Caco-2 (cell line): ENCODE results near the gene VIPR2. TPM values are rescaled to one million over a fixed set of nuclear protein-coding genes. Genes with fewer than 3 reads are reported as not detected.

ENCODE experiments used
- BruUV-seq: library from RNA; stranded (reverse); fragments of 400-500 nt; replicated peaks from 2 replicates; lab custom pipeline; 2021; lab: Mats Ljungman, UMichigan
- CTCF ChIA-PET: fragments of 300-600 bp; sonication (Branson Sonifier 250); formaldehyde crosslinking; loops from one replicate; lab custom pipeline; 2022; ENCODE audit warnings: antibody characterized with exemption; lab: Charles Lee
- POLR2A ChIA-PET: fragments of 300-600 bp; sonication (Branson Sonifier 250); formaldehyde crosslinking; loops from one replicate; lab custom pipeline; 2022; ENCODE audit warnings: antibody characterized with exemption; lab: Charles Lee
- DNase-seq, 2 experiments: peaks; one replicate each; pipeline versions ENCODE4 v3.0.0 to v3.0.0-alpha.2; 2020 to 2022
- H3K27me3 ChIP-seq: replicated peaks from 2 replicates; pipeline ENCODE4 v1.6.0; 2011; ENCODE audit warnings: low read length; ENCODE audit not compliant: control insufficient read depth, insufficient read depth
- H3K36me3 ChIP-seq: 2 replicates; pipeline ENCODE4 v1.5.1; 2011; ENCODE audit warnings: low read length; ENCODE audit not compliant: control insufficient read depth, insufficient read depth
- H3K4me1 ChIP-seq: fragments of 250-450 bp; sonication (Bioruptor Pico); 2 replicates; pipeline ENCODE4 v1.5.1; 2020; ENCODE audit warnings: mild to moderate bottlenecking
- H3K4me3 ChIP-seq: 2 replicates; pipeline ENCODE4 v1.5.1; 2011; ENCODE audit warnings: low read depth, mild to moderate bottlenecking, control low read depth, low read length
- H3K9me3 ChIP-seq: fragments of 250-450 bp; sonication (Bioruptor Pico); 2 replicates; pipeline ENCODE4 v1.5.1; 2020; ENCODE audit warnings: mild to moderate bottlenecking, moderate library complexity
- H3K27ac Mint-ChIP-seq: one replicate; pipeline ENCODE4 v1.8.0; 2022; ENCODE audit warnings: mixed read lengths; ENCODE audit not compliant: unreplicated experiment
- H3K27me3 Mint-ChIP-seq: one replicate; pipeline ENCODE4 v1.8.0; 2022; ENCODE audit warnings: mixed read lengths; ENCODE audit not compliant: insufficient read depth, unreplicated experiment
- H3K36me3 Mint-ChIP-seq: one replicate; pipeline ENCODE4 v1.8.0; 2022; ENCODE audit warnings: mild to moderate bottlenecking, mixed read lengths; ENCODE audit not compliant: insufficient read depth, unreplicated experiment
- H3K4me1 Mint-ChIP-seq: one replicate; pipeline ENCODE4 v1.8.0; 2022; ENCODE audit warnings: low read depth, mixed read lengths; ENCODE audit not compliant: unreplicated experiment
- H3K4me3 Mint-ChIP-seq: one replicate; pipeline ENCODE4 v1.8.0; 2022; ENCODE audit warnings: mild to moderate bottlenecking, moderate library complexity, mixed read lengths; ENCODE audit not compliant: unreplicated experiment
- H3K9me3 Mint-ChIP-seq: one replicate; pipeline ENCODE4 v1.8.0; 2022; ENCODE audit warnings: mixed read lengths; ENCODE audit not compliant: unreplicated experiment
- intact Hi-C: fragments of 100-400 bp; cut with micrococcal nuclease; formaldehyde crosslinking; loops from one replicate; pipeline ENCODE4 v1.10.0; 2022; ENCODE audit not compliant: unreplicated experiment
- total RNA-seq: library from RNA; stranded (reverse); gene quantifications from 2 replicates; pipeline ENCODE4 v1.2.3, GENCODE V29; 2022
- TF ChIP-seq, protein P1 (sequence below), 2 experiments: fragments of 200-600 bp in 1 of 2; IDR thresholded peaks; 1 replicate in 1 of 2; 2 replicates in 1 of 2; pipeline versions ENCODE4 v1.5.1 to v1.8.0; 2011 to 2022; ENCODE audit warnings: antibody characterized with exemption in 1 of 2, control low read depth in 1 of 2, inconsistent platforms in 1 of 2, low read depth in 1 of 2, low read length in 1 of 2, mild to moderate bottlenecking in 1 of 2, moderate library complexity in 1 of 2; ENCODE audit not compliant: insufficient read depth in 1 of 2, severe bottlenecking in 1 of 2, unreplicated experiment in 1 of 2

VIPR2 gene
- total RNA-seq, 1 experiment from 2014 or later: not detected

DNA sequence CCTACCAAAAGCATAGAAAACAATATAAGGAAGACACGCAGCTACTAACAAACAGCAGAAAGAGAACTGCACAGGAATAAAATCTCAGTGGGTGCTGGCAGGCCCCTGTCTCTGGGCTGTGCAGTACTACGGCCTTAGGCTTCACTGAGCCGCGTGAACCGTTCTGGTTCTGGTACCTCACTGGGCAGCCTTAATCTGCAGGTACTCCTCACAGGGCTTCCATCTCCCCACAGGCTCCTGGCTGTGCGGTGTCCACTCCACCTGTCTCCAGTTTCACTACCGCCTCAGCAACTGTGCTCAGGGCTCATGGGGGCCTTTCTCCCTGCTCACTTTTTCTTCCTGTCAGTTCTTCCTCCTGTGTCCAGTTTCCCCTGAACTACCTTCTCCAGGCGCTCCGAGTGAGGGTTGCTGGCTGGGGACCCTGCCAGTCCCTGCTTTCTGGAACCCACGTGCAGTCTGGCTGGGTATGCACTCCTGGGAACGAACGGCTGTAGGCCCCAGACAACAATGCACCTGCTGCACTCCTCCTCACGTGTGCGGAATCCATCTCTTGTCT lies 75.7 kb downstream of the VIPR2 start:
- no peaks in the 10 kb centered on the region for H3K27me3 ChIP-seq
- H3K27me3 Mint-ChIP-seq: no peaks in the 10 kb centered on the region
- H3K4me1 ChIP-seq: no peaks in the 10 kb centered on the region
- no TSS peak for BruUV-seq
- H3K36me3 Mint-ChIP-seq: no peaks in the 10 kb centered on the region
- H3K9me3 ChIP-seq: no peaks in the 10 kb centered on the region
- no peak for DNase-seq
- no peak overlapping the region for H3K27ac Mint-ChIP-seq
- POLR2A ChIA-PET: no interaction called here
- TF ChIP-seq, protein P1, sequence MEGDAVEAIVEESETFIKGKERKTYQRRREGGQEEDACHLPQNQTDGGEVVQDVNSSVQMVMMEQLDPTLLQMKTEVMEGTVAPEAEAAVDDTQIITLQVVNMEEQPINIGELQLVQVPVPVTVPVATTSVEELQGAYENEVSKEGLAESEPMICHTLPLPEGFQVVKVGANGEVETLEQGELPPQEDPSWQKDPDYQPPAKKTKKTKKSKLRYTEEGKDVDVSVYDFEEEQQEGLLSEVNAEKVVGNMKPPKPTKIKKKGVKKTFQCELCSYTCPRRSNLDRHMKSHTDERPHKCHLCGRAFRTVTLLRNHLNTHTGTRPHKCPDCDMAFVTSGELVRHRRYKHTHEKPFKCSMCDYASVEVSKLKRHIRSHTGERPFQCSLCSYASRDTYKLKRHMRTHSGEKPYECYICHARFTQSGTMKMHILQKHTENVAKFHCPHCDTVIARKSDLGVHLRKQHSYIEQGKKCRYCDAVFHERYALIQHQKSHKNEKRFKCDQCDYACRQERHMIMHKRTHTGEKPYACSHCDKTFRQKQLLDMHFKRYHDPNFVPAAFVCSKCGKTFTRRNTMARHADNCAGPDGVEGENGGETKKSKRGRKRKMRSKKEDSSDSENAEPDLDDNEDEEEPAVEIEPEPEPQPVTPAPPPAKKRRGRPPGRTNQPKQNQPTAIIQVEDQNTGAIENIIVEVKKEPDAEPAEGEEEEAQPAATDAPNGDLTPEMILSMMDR (IDR thresholded peaks at IDR 0.05; ENCODE audit: insufficient read depth in 1 of 2, low read depth in 1 of 2, low read length in 1 of 2, severe bottlenecking in 1 of 2, unreplicated experiment in 1 of 2): no peak
- intact Hi-C loops: no loop called here
- no peaks in the 10 kb centered on the region for H3K9me3 Mint-ChIP-seq
- no peak overlapping the region for H3K4me3 ChIP-seq
- no peak overlapping the region for H3K4me3 Mint-ChIP-seq
- no peaks in the 10 kb centered on the region for H3K4me1 Mint-ChIP-seq
- H3K36me3 ChIP-seq: no peaks in the 10 kb centered on the region
- CTCF ChIA-PET: no interaction called here

DNA sequence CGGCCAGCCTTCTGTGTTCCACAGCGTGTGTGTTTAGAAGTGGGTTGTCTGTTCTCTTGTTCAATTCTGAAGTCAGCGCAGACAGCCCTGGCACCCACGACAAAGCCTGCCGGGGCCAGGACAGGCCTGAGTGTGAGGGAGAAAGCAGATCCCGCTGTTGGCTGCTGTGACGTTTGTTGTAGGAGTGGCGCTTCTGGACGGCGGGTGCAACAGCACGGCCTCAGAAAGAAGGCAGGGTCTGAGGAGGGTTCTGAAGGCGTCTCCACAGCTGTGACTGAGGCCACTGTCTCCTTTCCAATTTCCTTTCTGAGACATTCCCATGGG lies 76.2 kb downstream of the VIPR2 start:
- Mint-ChIP-seq H3K27ac (no peak overlapping the region), H3K36me3 (no peaks in the 10 kb centered on the region), H3K27me3 (no peaks in the 10 kb centered on the region), H3K4me1 (no peaks in the 10 kb centered on the region), H3K9me3 (no peaks in the 10 kb centered on the region), H3K4me3 (no peak overlapping the region)
- no peak overlapping the region for H3K4me3 ChIP-seq
- no TSS peak for BruUV-seq
- no peak for DNase-seq
- H3K27me3 ChIP-seq: no peaks in the 10 kb centered on the region
- ChIA-PET POLR2A (no interaction called here), CTCF (no interaction called here)
- no peaks in the 10 kb centered on the region for H3K9me3 ChIP-seq
- no peaks in the 10 kb centered on the region for H3K4me1 ChIP-seq
- intact Hi-C loops: no loop called here
- TF ChIP-seq, protein P1 (IDR thresholded peaks at IDR 0.05; ENCODE audit: insufficient read depth in 1 of 2, low read depth in 1 of 2, low read length in 1 of 2, severe bottlenecking in 1 of 2, unreplicated experiment in 1 of 2): no peak
- no peaks in the 10 kb centered on the region for H3K36me3 ChIP-seq

DNA sequence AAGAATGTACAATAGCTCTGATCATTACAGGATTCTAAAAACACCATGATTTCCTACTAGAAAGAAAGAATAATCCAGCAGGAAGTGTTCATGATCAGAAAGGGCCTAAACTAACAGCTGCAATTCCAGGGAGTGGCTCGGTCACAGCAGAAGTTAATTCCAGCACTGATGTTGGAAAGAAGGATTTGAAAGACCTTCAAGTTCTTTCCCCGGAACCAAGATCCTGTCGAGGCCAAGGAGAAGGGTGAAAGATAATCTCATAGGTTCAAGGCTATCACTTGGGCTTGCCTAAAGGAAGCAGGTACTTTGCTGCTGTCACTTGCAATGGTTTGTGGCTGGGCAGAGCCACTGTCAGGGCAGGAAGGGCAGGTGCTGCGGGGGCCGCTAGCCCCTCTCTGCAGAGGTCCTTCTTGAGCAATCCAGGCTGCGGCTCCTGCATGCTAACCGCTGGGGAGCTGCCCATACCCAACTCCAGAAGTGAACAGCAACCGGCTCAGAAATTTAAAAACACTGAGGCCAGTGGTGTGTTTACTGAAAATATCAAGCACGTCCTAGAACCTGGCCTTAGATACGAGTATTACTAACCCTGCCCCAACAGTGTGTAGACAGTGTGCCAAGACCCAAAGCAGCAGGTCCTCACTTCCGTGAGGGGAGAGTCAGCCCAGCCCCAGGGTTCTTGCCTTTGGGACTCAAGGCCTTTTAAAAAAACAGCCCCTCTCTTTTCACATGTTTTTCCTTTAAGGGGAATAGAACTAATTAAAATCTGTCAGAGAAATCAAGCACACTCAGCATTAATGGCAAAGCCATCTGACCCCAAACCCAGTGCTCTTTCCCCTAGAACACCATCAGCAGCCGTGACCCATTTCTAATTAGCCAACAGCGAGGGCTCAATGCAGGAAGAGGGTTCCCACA lies 76.8 kb downstream of the VIPR2 start:
- DNase-seq: no peak
- H3K27me3 ChIP-seq: no peaks in the 10 kb centered on the region
- Mint-ChIP-seq H3K27ac (no peak overlapping the region), H3K27me3 (no peaks in the 10 kb centered on the region), H3K36me3 (no peaks in the 10 kb centered on the region), H3K4me3 (no peak overlapping the region), H3K4me1 (no peaks in the 10 kb centered on the region), H3K9me3 (no peaks in the 10 kb centered on the region)
- H3K4me1 ChIP-seq: no peaks in the 10 kb centered on the region
- no peaks in the 10 kb centered on the region; the same call in 1 of the 2 replicates for H3K9me3 ChIP-seq
- ChIA-PET POLR2A (no interaction called here), CTCF (no interaction called here)
- no peaks in the 10 kb centered on the region for H3K36me3 ChIP-seq
- intact Hi-C loops: no loop called here
- no TSS peak for BruUV-seq
- TF ChIP-seq, protein P1 (IDR thresholded peaks at IDR 0.05; ENCODE audit: insufficient read depth in 1 of 2, low read depth in 1 of 2, low read length in 1 of 2, severe bottlenecking in 1 of 2, unreplicated experiment in 1 of 2): no peak
- no peak overlapping the region for H3K4me3 ChIP-seq
